Measurements from ENCODE around the gene PGAM2.

DNA sequence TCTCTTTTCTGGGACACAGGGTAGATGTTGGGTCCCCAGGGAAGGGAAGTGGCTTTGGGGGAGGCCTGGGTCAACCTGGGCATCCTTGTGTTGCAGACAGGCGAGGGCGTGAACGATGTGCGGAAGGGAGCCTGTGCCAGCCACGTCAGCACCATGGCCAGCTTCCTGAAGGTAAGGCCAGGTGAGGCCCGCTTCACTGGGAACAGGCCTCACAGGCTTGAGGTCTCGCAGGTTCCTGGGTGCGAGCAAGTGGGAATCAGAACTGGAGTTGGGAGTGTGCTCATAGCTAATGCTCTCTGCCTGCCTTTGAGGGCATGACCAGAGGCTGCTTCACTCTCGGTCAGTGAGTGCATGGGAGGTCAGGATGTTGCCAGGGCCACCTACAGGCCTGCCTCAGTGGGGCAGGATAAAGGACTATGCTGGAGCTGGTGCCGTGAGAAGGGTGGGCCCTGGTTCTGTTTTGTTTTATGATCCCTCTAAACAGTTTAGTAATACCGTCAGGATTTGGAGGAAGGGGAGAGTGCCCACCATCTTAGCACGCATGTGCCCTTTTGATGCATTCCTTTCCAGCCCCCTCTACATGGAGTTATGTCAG lies 12.5 kb downstream of the PGAM2 start:
- TF ChIP-seq GATA2 (IDR thresholded peaks at IDR 0.05; ENCODE audit: low read depth, low read length): no peak
- no peak for TF ChIP-seq GATA3 (IDR thresholded peaks at IDR 0.05; ENCODE audit: low read depth, low read length)
